ENCODE results near the gene PODXL2. TPM values are rescaled to one million over a fixed set of nuclear protein-coding genes. Genes with fewer than 3 reads are reported as not detected.

Gene PODXL2
- total and polyA plus RNA-seq, 2 of the 8 experiments (the other 6 are each of a cell fraction or from before 2014, with no cell fraction given): 27.6 to 31.6 TPM

GRCh38 chr3:127680798-127681221 lies 51.8 kb downstream of the PODXL2 start:
- no peak overlapping the region for H2BK120ac ChIP-seq (replicated peaks; ENCODE audit: low read depth, low read length)
- H3K27ac ChIP-seq (ENCODE audit: low read depth, low read length): no peak overlapping the region
- H4K8ac ChIP-seq (ENCODE audit: extremely low read depth, insufficient read depth, low read length): no peak overlapping the region
- 86% methylated on average over 1 of the region's 1 CpG; no CpG with 5 or more reads in 1 of the 2 experiments for WGBS, 2 experiments (ENCODE audit: extremely low coverage in 1 of 2, insufficient coverage in 1 of 2, insufficient read length in 1 of 2, insufficient replicate concordance in 2 of 2, low coverage in 1 of 2, low lambda C conversion rate in 2 of 2, missing lambda C conversion rate in 1 of 2)
- H3K56ac ChIP-seq (replicated peaks; ENCODE audit: insufficient read length, low read depth, low read length): no peak overlapping the region
- H2AK5ac ChIP-seq (ENCODE audit: low read depth, low read length): no peak overlapping the region
- H3K9ac ChIP-seq (replicated peaks in 1 of 4; ENCODE audit: extremely low read depth in 1 of 4, low read depth in 3 of 4, low read length in 3 of 4): no peak overlapping the region
- no peak overlapping the region for H4K91ac ChIP-seq (replicated peaks; ENCODE audit: insufficient read length, low read length)
- H3K18ac ChIP-seq (ENCODE audit: extremely low read depth, low read length): no peak overlapping the region
- peaks cover 0 to 6% (median 4%) of the 10 kb centered on the region in 4 experiments; a peak in 4 of 7 replicates for H3K4me1 ChIP-seq (replicated peaks in 1 of 4; ENCODE audit: control insufficient read depth in 3 of 4, insufficient read depth in 4 of 4, low read length in 3 of 4)
- no peak overlapping the region for H3K4me3 ChIP-seq (ENCODE audit: extremely low read depth in 1 of 4, insufficient read depth in 2 of 4, low read depth in 3 of 4, low read length in 4 of 4)
- no peak overlapping the region for H2AFZ ChIP-seq (ENCODE audit: low read length)
- no peak overlapping the region for H3K4me2 ChIP-seq (ENCODE audit: insufficient read depth in 1 of 2, low read depth in 2 of 2, low read length in 2 of 2)
- H3K79me2 ChIP-seq (ENCODE audit: control insufficient read depth in 1 of 2, insufficient read depth in 2 of 2, low read length in 2 of 2): no peaks in the 10 kb centered on the region
- DNase-seq (ENCODE audit: low read depth in 1 of 2, low spot score in 2 of 2) (peak in 1 of 2 experiments; percentile 27), FAIRE-seq (no peak)
- no peak overlapping the region for H3K14ac ChIP-seq (ENCODE audit: insufficient read length)
- no peak overlapping the region for H2BK5ac ChIP-seq (ENCODE audit: low read depth, low read length)
- ChIA-PET CTCF (ENCODE audit: partially characterized antibody) (interaction anchor here (0.6 to 9.6 kb wide), 15 partner anchors 10 to 200 kb away, joined by 3 to 172 read pairs (median 7); no protein-coding TSS in a partner anchor), POLR2A (ENCODE audit: partially characterized antibody) (no interaction called here)
- H3K23me2 ChIP-seq (ENCODE audit: low read depth, low read length): peaks cover under 1% of the 10 kb centered on the region; the same call in 1 of the 2 replicates
- no peak overlapping the region for H2BK15ac ChIP-seq (ENCODE audit: low read length)
- H3K4ac ChIP-seq (replicated peaks; ENCODE audit: insufficient read length, low read depth, low read length): no peak overlapping the region
- H3K23ac ChIP-seq (ENCODE audit: insufficient read length): no peak overlapping the region
- H3K79me1 ChIP-seq (ENCODE audit: low read depth, low read length): no peaks in the 10 kb centered on the region
- no peaks in the 10 kb centered on the region for H3K27me3 ChIP-seq (replicated peaks in 1 of 4; ENCODE audit: control insufficient read depth in 3 of 4, extremely low read depth in 1 of 4, insufficient read depth in 3 of 4, low read length in 3 of 4)
- no peaks in the 10 kb centered on the region for H3K9me3 ChIP-seq (ENCODE audit: insufficient read depth in 2 of 2, low read depth in 1 of 2, low read length in 1 of 2)
- no peak overlapping the region for H2BK20ac ChIP-seq (ENCODE audit: low read length)
- H2BK12ac ChIP-seq (ENCODE audit: low read depth, low read length): no peak overlapping the region
- peaks cover 0 to 2% of the 10 kb centered on the region in 2 experiments for H4K20me1 ChIP-seq (replicated peaks in 1 of 2; ENCODE audit: control insufficient read depth in 1 of 2, insufficient read depth in 2 of 2, low read length in 2 of 2)
- no peaks in the 10 kb centered on the region for H3K36me3 ChIP-seq (ENCODE audit: control insufficient read depth in 2 of 4, insufficient read depth in 4 of 4, low read length in 3 of 4)
- no peak overlapping the region for H4K5ac ChIP-seq (ENCODE audit: insufficient read length, low read depth, low read length)
- TF ChIP-seq SIX5 (IDR thresholded peaks at IDR 0.05; ENCODE audit: low read depth, low read length) (no peak), BACH1 (IDR thresholded peaks at IDR 0.05; ENCODE audit: low read length) (no peak), SP4 (IDR thresholded peaks at IDR 0.05; ENCODE audit: low read length) (no peak), POLR2AphosphoS5 (IDR thresholded peaks at IDR 0.05; ENCODE audit: low read depth, low read length) (no peak), NRF1 (IDR thresholded peaks at IDR 0.05; ENCODE audit: low read depth, low read length) (no peak), SIN3A (conservative IDR thresholded peaks at IDR 0.05 in 1 of 2, IDR thresholded peaks at IDR 0.05 in 1 of 2; ENCODE audit: low read depth in 1 of 2, low read length in 2 of 2) (no peak), HDAC2 (IDR thresholded peaks at IDR 0.05; ENCODE audit: borderline replicate concordance in 1 of 2, low read depth in 2 of 2, low read length in 2 of 2) (no peak), CTBP2 (IDR thresholded peaks at IDR 0.05; ENCODE audit: borderline replicate concordance, insufficient read depth, insufficient read length, low read length) (no peak), JUN (IDR thresholded peaks at IDR 0.05; ENCODE audit: low read depth, low read length) (no peak), MAX (IDR thresholded peaks at IDR 0.05) (no peak), ASH2L (IDR thresholded peaks at IDR 0.05; ENCODE audit: low read length) (no peak)

All from H1 (cell line).